NCI-H2029 treated with DMSO at 0.1 percent for 48 hours (cell line): Measurements from ENCODE around the gene COX20.

Source experiments
- DNase-seq: peaks from one replicate; lab custom pipeline; 2025; lab: John Stamatoyannopoulos, UW

The COX20 gene

GRCh38 chr1:244874974-244875579 is 39.6 kb downstream of the COX20 start:
- DNase-seq, result no peak

DNA sequence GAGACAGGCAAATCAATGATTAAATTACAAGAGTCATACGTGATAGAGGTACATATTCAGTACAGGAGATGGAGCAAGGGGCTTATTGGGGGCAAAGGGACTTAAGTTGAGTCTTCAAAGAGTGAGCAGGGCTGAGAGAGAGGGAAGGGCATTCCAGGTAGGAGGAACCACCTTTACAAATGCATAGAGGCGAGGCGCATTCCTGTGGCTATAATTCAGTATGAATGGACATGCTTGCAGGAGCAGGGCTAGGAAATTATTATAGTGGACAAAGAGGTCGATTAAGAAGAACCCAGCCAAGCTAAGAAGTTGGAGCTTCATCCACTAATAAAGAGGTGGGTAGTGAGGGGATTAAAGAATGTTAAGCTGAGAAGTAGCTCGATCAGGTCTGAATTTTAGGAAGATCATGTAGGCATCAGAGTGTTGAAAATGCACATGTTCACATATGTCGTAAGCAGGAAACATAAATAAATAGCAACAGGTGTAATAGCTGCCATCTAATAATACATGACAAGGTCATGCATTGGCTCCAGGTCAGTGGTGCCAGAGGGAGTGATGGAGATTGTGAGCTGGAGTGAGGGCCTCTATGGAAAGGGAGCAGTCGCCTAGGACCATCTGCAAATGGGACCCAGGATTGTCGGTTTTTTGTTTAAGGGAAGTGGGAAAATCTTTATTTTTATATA is 40.9 kb downstream of the COX20 start:
- DNase-seq, result no peak

DNA sequence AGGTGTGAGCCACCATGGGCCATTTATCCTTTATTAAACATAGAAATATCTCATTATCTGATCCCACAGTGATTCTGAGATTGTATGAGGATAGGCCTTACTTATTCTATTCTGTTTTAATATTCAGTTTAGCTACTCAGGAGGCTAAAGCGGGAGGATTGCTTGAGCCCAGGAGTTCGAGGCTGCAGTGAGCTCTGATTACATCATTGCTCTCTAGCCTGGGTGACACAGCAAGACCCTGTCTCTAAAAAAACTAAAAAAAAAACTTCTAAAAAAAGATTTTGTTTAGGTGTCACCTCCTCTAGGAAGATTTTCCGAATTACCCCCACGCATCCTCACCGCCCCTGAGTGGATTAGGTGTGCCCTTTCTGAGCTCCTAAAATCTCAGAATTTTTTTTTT is 43.2 kb downstream of the COX20 start:
- DNase-seq, result no peak

GRCh38 chr1:244881552-244882280 is 46.3 kb downstream of the COX20 start:
- DNase-seq, result no peak

DNA sequence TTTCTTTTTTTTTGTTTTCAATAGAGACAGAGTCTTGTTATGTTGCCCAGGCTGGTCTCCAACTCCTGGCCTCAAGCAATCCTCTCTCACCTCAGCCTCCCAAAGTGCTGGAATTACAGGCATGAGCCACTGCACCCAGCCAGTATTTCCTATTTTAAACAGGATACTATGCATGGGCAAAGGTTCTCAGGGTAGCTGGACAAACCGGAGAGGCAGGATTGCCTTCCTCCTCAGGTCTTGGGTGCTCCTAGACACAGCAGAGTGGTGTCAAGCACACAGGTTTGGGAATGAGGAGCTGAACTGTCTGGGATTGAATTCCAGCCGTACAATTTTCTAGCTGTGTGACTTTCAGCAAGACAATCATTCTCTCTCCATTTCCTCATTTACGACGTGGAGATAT is 51.8 kb downstream of the COX20 start:
- DNase-seq, result no peak

GRCh38 chr1:244893836-244894235 is 58.4 kb downstream of the COX20 start:
- DNase-seq, result no peak
